HG03439 (cell line): ENCODE data around the gene POTEG.
"Not testable (repeated sequence)": the region's sequence is repeated elsewhere in the genome, so short reads cannot be mapped to it uniquely, and the experiment has no call there.

Source experiments
- ATAC-seq: cut with Tn5 transposase; IDR thresholded peaks from one replicate; pipeline ENCODE4 v1.9.1; 2021; ENCODE audit warnings: mild to moderate bottlenecking, moderate library complexity; ENCODE audit not compliant: unreplicated experiment

The POTEG gene

GRCh38 chr14:19434241-19434640 lies at the start of gene POTEG:
POTEG (minus strand) TSS chr14:19434341; CDS start chr14:19434289, 52 bp downstream.
- ATAC-seq = not testable (repeated sequence)

GRCh38 chr14:19482093-19482492 lies 48.0 kb upstream of the POTEG start:
- ATAC-seq = not testable (repeated sequence)

- not testable (repeated sequence) for ATAC-seq
Observed at GRCh38 chr14:19481421-19481820, 47.3 kb upstream of the POTEG start.

GRCh38 chr14:19480491-19480890 lies 46.4 kb upstream of the POTEG start:
- ATAC-seq = not testable (repeated sequence)

- not testable (repeated sequence) for ATAC-seq
Observed at GRCh38 chr14:19445761-19446160, 11.6 kb upstream of the POTEG start.

GRCh38 chr14:19439826-19440225 lies 5.7 kb upstream of the POTEG start:
- not testable (repeated sequence) for ATAC-seq

GRCh38 chr14:19439219-19439618 lies 5.1 kb upstream of the POTEG start:
- ATAC-seq = peak; percentile 67

GRCh38 chr14:19437126-19437443 lies 2.9 kb upstream of the POTEG start:
- not testable (repeated sequence) for ATAC-seq

GRCh38 chr14:19436311-19437125 lies 2.4 kb upstream of the POTEG start:
- not testable (repeated sequence) for ATAC-seq

GRCh38 chr14:19435852-19436251 lies 1.7 kb upstream of the POTEG start:
- ATAC-seq = not testable (repeated sequence)

- not testable (repeated sequence) for ATAC-seq
Observed at GRCh38 chr14:19434891-19435290, 750 bp upstream of the POTEG start.

- ATAC-seq = not testable (repeated sequence)
Observed at GRCh38 chr14:19433765-19434164, 376 bp downstream of the POTEG start.

GRCh38 chr14:19408519-19408918 lies 25.6 kb downstream of the POTEG start:
- ATAC-seq = not testable (repeated sequence)

- not testable (repeated sequence) for ATAC-seq
Observed at GRCh38 chr14:19402097-19402496, 32.0 kb downstream of the POTEG start.

GRCh38 chr14:19394727-19395126 lies 39.4 kb downstream of the POTEG start:
- not testable (repeated sequence) for ATAC-seq

GRCh38 chr14:19390230-19390629 lies 43.9 kb downstream of the POTEG start:
- ATAC-seq = not testable (repeated sequence)

- ATAC-seq = not testable (repeated sequence)
Observed at GRCh38 chr14:19388741-19389140, 45.4 kb downstream of the POTEG start.

GRCh38 chr14:19386996-19387395 lies 47.1 kb downstream of the POTEG start:
- not testable (repeated sequence) for ATAC-seq

GRCh38 chr14:19386309-19386708 lies 47.8 kb downstream of the POTEG start:
- ATAC-seq = not testable (repeated sequence)

- ATAC-seq = not testable (repeated sequence)
Observed at GRCh38 chr14:19384088-19384781, 49.9 kb downstream of the POTEG start.

- ATAC-seq = not testable (repeated sequence)
Observed at GRCh38 chr14:19383008-19383584, 51.0 kb downstream of the POTEG start.

GRCh38 chr14:19380137-19380536 lies 54.0 kb downstream of the POTEG start:
- ATAC-seq = not testable (repeated sequence)
